GM21723 (cell line): ENCODE measurements around the gene KCP.

Source experiments
- ATAC-seq: cut with Tn5 transposase; IDR thresholded peaks from one replicate; pipeline ENCODE4 v1.9.1; 2021; ENCODE audit warnings: mild to moderate bottlenecking, moderate library complexity; ENCODE audit not compliant: unreplicated experiment

KCP gene

GRCh38 chr7:128939075-128939860 lies 28.8 kb upstream of the KCP start:
- no peak for ATAC-seq

- no peak for ATAC-seq
Measured at GRCh38 chr7:128938544-128939074, 28.1 kb upstream of the KCP start.

GRCh38 chr7:128937647-128938543 lies 27.4 kb upstream of the KCP start, which contains the start of gene IRF5:
IRF5 (plus strand) TSS chr7:128937927; CDS start chr7:128942082, 4,155 bp downstream.
- ATAC-seq: no peak

- no peak for ATAC-seq
Measured at GRCh38 chr7:128937271-128937646, 26.8 kb upstream of the KCP start.

- no peak for ATAC-seq
Measured at GRCh38 chr7:128936798-128937197, 26.3 kb upstream of the KCP start.

- no peak for ATAC-seq
Measured at GRCh38 chr7:128935342-128935730, 24.8 kb upstream of the KCP start.

- peak; percentile 32 for ATAC-seq
Measured at GRCh38 chr7:128934361-128935341, 24.1 kb upstream of the KCP start.

GRCh38 chr7:128933180-128933891 lies 22.8 kb upstream of the KCP start:
- no peak for ATAC-seq

- ATAC-seq: no peak
Measured at GRCh38 chr7:128932862-128933179, 22.3 kb upstream of the KCP start.

GRCh38 chr7:128931965-128932861 lies 21.7 kb upstream of the KCP start:
- no peak for ATAC-seq

GRCh38 chr7:128931190-128931798 lies 20.8 kb upstream of the KCP start:
- ATAC-seq: no peak

GRCh38 chr7:128928882-128929788 lies 18.6 kb upstream of the KCP start:
- ATAC-seq: no peak

- ATAC-seq: no peak
Measured at GRCh38 chr7:128928159-128928813, 17.8 kb upstream of the KCP start.

- ATAC-seq: no peak
Measured at GRCh38 chr7:128924707-128925588, 14.4 kb upstream of the KCP start.

GRCh38 chr7:128923411-128923800 lies 12.9 kb upstream of the KCP start:
- no peak for ATAC-seq
